CD4-positive, alpha-beta T cell treated with Interleukin-6 at 100 ng/mL for 8 hours (primary cell): Measurements from ENCODE around the gene NSRP1.
"Not testable (repeated sequence)": the region's sequence is repeated elsewhere in the genome, so short reads cannot be mapped to it uniquely, and the experiment has no call there.

Source experiments
- DNase-seq: peaks from one replicate; pipeline ENCODE4 v3.0.0-alpha.2; 2020; ENCODE audit warnings: mixed read lengths, low spot score

The NSRP1 gene

GRCh38 chr17:30222721-30223175, 106.1 kb downstream of the NSRP1 start:
- DNase-seq = no peak

- no peak for DNase-seq
Measured at GRCh38 chr17:30224419-30224960, 107.9 kb downstream of the NSRP1 start.

DNA sequence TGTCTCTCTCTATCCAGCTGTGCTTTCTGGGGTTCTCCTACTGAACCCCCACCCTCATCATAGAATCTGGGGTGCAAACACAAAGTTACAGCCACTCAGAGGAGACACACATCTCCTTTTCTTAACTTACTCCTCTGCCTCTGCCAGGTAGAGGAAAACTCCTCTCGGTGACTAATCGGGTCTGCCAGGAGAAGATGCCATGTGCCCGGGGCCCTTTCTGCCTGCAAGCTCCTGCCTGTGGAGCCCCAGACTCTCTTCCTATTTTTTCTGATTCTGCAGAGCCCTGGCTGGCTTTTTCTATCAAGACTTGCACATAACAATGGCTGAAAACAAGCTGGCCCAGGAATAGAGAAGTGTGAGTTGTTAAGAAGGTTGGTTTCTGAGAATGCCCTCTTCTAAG, 108.5 kb downstream of the NSRP1 start:
- DNase-seq = no peak

DNA sequence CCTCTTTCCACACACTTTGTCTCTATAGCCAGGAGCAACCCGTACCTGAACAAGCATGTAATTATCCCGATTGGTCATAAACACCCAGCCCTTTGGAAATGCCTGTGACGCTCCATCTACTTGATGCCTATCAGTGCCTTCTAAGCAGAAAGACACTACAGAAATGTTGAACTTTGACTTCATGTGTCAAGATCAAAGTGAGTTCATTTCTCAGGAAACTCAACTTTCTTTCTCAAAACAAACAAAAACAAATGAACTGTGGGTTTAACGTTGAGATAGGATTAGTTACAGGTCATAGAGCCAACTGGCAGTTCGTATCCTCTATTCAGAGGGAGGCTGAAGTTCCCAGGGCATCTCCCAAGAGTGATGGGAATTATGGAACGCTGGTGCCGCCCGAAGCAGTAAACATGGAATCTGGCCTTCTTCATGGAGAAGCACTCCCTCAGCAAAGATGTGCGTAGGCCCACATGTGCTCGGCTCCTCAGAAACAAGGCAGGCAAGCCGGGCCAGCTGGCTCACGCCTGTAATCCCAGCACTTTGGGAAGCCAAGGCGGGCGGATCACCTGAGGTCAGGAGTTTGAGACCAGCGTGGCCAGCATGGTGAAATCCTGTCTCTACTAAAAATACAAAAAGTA, 109.4 kb downstream of the NSRP1 start:
- no peak for DNase-seq

DNA sequence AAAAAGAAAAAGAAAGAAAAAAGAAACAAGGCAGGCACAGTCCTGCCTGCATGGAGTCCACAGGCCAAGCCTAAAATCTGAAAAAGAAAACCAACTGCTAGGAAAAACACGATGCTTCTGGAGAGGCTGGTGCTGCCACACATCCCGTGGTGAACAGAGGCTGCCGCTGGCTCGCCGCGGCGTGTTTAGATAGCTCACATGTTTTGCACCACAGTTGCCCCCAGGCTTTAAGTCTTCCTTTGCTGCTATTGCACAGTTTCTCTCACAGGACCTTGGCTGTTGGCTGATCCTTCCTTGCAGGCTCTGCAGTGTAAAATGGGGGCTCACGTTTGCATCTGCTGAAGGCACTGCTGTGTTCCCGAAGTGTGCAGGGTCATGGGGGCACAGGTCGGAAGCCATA, 110.3 kb downstream of the NSRP1 start:
- no peak for DNase-seq

GRCh38 chr17:30228011-30228410, 111.4 kb downstream of the NSRP1 start:
- no peak for DNase-seq

DNA sequence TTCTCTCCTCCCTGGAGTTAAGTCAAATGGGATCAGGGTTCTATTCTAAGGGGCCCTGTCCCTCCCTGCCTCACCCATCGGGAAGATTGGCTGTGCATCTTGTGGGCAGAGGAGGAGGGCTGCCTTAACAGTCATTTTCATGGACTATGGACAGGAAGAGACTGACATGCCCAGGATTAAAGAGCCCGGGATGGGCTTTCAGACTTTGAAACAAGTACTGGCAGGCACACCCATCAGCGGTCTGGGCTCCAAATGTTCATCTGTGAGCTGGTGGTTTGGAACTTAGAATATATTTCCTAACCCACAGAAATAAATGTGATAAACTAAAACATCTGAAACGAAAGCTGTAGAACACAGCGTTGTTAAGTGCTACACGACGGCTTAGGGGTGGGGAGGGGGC, 112.4 kb downstream of the NSRP1 start:
- no peak for DNase-seq

DNA sequence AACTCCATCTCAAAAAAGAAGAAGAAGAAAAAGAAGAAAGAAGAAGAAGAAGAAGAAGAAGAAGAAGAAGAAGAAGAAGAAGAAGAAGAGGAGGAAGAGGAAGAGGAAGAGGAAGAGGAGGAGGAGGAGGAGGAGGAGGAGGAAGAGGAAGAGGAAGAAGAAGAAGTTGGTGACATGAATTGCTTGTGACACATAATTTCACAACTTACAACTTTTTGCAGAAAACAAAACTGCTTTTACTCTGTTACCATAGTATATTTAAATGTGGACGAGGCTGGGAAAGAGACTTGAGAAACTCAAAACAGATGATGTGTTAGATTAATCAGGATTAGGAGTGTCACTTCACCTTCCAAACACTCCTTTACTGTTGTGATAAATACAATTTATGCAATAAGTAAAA, 113.4 kb downstream of the NSRP1 start:
- not testable (repeated sequence) for DNase-seq

DNA sequence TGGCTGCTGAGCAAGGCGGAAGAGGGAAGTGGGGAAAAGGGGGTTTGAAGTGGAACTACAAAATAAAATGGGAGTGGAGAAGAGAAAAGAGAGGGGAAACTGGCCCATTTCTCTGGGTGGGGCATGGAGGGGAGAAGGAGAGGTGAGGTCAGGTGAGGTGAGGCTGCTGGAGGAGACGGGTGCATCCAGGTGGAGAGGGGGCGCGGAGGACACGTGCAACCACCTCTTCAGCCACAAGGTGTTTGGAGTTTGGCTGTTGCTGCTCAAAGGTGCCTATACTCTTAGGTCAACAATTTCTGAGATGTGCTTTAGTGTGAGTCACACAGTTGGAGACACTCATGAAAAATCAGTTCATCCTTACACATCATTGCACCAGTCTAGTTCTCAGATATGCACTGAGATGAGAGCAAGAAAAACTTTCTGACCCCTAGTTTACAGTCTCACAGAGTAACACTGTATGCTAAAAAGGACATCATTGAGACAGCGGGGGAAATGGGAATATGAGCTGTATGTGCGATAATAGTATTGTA, 114.0 kb downstream of the NSRP1 start:
- no peak for DNase-seq

- DNase-seq = no peak
Measured at GRCh38 chr17:30232015-30232823, 115.6 kb downstream of the NSRP1 start.

DNA sequence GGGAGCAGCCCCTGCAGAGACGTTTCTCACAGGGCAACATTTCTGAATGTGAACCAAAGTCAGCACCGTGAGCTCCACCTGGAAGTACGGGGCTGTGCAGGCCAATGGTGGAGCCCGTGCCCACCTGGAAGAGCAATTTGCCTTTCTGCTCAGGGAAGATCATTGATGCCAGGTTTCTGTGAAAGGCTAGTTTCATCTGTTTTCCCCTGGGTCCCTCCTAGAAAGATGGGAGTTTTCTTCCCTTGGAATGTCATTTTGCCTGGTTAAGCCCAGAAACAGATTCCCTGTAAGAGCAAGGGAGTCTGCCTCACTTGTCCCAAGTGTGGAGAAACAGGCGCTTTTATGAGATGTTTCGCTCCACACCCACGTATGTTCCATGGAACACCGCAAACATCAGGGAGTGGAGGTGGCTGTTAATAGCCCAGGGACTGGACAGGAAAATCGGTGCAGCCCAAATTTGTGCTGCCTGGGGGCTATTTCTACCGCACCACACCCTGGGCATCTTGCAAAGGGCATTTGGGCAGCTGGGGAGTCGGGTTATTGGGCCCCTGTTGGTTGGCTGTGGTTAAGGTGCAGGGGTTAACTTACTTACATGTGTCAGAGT, 116.3 kb downstream of the NSRP1 start:
- no peak for DNase-seq

- DNase-seq = no peak
Measured at GRCh38 chr17:30234296-30234695, 117.7 kb downstream of the NSRP1 start.

GRCh38 chr17:30234964-30235363, 118.3 kb downstream of the NSRP1 start:
- DNase-seq = no peak

GRCh38 chr17:30235386-30236296, 119.0 kb downstream of the NSRP1 start, which contains the start of gene SLC6A4:
TSS of gene SLC6A4 (minus strand) at chr17:30235697. CDS start at chr17:30221958, 13,739 bp downstream.
- DNase-seq = no peak
